MV-4-11 (cell line): ENCODE measurements around the gene SLC7A5.
"Not testable (repeated sequence)": the region's sequence is repeated elsewhere in the genome, so short reads cannot be mapped to it uniquely, and the experiment has no call there.

Experiments used
- DNase-seq: peaks from one replicate; lab custom pipeline; 2025; lab: John Stamatoyannopoulos, UW

The SLC7A5 gene

GRCh38 chr16:87888346-87888745, 19.0 kb upstream of the SLC7A5 start:
- not testable (repeated sequence) for DNase-seq

GRCh38 chr16:87887931-87888330, 18.6 kb upstream of the SLC7A5 start:
- peak; percentile 73 for DNase-seq

- DNase-seq: not testable (repeated sequence)
Measured at GRCh38 chr16:87885371-87885967, 16.2 kb upstream of the SLC7A5 start.

GRCh38 chr16:87882436-87883019, 13.2 kb upstream of the SLC7A5 start:
- DNase-seq: no peak

GRCh38 chr16:87881324-87882200, 12.3 kb upstream of the SLC7A5 start:
- no peak for DNase-seq

- DNase-seq: no peak
Measured at GRCh38 chr16:87880117-87880696, 10.9 kb upstream of the SLC7A5 start.

- not testable (repeated sequence) for DNase-seq
Measured at GRCh38 chr16:87879411-87880013, 10.2 kb upstream of the SLC7A5 start.

- no peak for DNase-seq
Measured at GRCh38 chr16:87878704-87879103, 9.4 kb upstream of the SLC7A5 start.

- no peak for DNase-seq
Measured at GRCh38 chr16:87877942-87878507, 8.7 kb upstream of the SLC7A5 start.

GRCh38 chr16:87874639-87875427, 5.5 kb upstream of the SLC7A5 start:
- DNase-seq: no peak

- DNase-seq: peak; percentile 80
Measured at GRCh38 chr16:87870418-87871291, 1.3 kb upstream of the SLC7A5 start.

- not testable (repeated sequence) for DNase-seq
Measured at GRCh38 chr16:87869879-87870417, 641 bp upstream of the SLC7A5 start.

GRCh38 chr16:87868254-87869029, 865 bp downstream of the SLC7A5 start:
- DNase-seq: peak; percentile 83

- DNase-seq: not testable (repeated sequence)
Measured at GRCh38 chr16:87865902-87866555, 3.3 kb downstream of the SLC7A5 start.

GRCh38 chr16:87864331-87864989, 4.8 kb downstream of the SLC7A5 start:
- no peak for DNase-seq

- not testable (repeated sequence) for DNase-seq
Measured at GRCh38 chr16:87863327-87863635, 6.0 kb downstream of the SLC7A5 start.

- not testable (repeated sequence) for DNase-seq
Measured at GRCh38 chr16:87862597-87863326, 6.5 kb downstream of the SLC7A5 start.
